C4-2B (cell line): ENCODE measurements around the gene ARMC12.
A peak's percentile ranks its signal among the peaks of the same experiment; 100 is the strongest.

Source experiments
- H3K27ac ChIP-seq: fragments of 450-650 bp; 2 replicates; pipeline ENCODE4 v1.5.1; 2017
- CTCF ChIP-seq: fragments of 450-650 bp; conservative IDR thresholded peaks from 2 replicates; pipeline ENCODE4 v1.5.1; 2017; ENCODE audit warnings: mild to moderate bottlenecking
- ZFX ChIP-seq: fragments of 450-650 bp; IDR thresholded peaks from 2 replicates; pipeline ENCODE4 v1.6.1; 2017

Gene ARMC12

GRCh38 chr6:35751594-35751993 lies 14.8 kb downstream of the ARMC12 start:
- TF ChIP-seq CTCF (no peak), ZFX (no peak)
- no peak overlapping the region for H3K27ac ChIP-seq

DNA sequence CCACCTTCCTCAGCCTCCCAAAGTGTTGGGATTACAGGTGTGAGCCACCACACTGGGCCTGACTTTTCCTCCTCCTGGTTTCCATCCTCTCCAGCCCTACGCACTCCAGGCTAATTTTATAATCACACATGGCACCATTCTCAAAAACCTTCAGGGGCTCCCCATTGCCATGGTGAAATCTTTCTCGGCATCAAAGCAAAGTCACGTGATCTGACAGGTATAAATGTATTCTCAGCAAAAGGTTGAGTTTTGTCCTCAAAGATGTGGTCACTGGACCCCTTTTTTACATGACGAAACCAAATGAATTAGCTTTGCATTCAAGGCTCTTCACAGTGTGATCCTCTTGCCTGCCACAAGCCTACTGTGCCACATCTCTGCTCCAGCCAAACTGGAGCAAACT lies 15.5 kb downstream of the ARMC12 start:
- TF ChIP-seq ZFX (no peak), CTCF (no peak)
- no peak overlapping the region for H3K27ac ChIP-seq

GRCh38 chr6:35754452-35755277 lies 17.8 kb downstream of the ARMC12 start:
- no peak for TF ChIP-seq ZFX
- TF ChIP-seq CTCF = peak; percentile 27
- peak overlapping the region; percentile 62 for H3K27ac ChIP-seq

DNA sequence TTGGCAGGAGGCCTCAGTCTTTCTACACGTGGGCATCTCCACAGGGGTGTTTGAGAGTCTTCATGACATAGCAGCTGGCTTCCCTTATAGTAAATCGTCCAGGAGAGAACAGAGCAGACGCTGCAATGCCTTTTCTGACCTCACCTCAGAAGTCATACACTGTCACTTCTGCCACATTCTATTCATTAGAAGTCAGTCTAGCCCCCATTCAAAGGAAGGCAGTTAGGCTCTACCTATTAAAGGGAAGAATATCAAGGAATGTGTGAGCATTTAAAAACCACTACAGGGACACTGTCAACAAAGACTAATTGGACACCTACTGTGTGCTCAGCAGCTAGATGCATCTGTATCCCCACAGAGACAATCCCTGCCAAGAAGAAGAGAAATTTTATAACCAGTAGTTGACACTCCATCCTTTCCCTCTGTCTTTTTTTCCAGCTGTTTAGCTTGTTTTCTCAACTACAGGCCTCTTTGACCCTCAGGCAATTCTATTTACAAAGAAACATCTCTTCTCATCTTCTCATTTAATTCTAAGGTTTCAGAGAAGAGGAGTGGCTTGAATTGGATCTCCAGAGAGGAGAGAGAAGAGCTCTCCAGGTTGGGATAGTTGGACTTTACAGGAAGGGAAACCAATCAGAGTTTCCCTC lies 18.6 kb downstream of the ARMC12 start:
- TF ChIP-seq CTCF (no peak), ZFX (no peak)
- H3K27ac ChIP-seq = peak overlapping the region; percentile 62

DNA sequence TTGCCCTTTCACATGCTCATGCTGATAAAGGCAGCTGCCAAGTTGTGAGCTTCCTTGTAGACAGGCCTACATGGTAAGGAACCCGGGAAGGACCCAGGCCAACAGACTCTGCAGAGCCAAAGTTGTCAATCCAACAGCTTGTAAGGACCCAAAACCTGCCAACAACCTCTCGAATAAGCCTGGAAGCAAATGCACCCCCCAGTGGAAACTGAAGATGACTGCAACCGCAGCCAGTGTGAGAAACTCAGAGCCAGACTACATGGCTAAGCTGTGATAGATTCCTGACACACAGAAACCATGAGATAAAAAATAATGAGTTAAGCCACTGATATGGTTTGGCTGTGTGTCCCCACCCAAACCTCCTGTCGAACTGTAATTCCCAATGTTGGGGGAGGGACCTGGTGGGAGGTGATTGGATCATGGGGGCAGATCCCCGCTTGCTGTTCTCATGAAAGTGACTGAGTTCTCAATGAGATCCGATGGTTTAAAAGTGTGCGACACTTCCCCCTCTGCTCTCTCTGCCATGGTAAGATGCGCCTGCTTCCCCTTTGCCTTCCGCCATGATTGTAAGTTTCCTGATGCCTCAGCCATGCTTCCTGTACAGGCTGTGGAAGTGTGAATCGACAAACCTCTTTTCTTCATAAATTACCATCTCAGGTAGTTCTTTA lies 20.8 kb downstream of the ARMC12 start:
- TF ChIP-seq CTCF (peak; percentile 27), ZFX (no peak)
- no peak overlapping the region for H3K27ac ChIP-seq

- no peak for TF ChIP-seq ZFX
- TF ChIP-seq CTCF = no peak
- H3K27ac ChIP-seq = no peak overlapping the region
Measured at GRCh38 chr6:35759426-35759825, 22.6 kb downstream of the ARMC12 start.

DNA sequence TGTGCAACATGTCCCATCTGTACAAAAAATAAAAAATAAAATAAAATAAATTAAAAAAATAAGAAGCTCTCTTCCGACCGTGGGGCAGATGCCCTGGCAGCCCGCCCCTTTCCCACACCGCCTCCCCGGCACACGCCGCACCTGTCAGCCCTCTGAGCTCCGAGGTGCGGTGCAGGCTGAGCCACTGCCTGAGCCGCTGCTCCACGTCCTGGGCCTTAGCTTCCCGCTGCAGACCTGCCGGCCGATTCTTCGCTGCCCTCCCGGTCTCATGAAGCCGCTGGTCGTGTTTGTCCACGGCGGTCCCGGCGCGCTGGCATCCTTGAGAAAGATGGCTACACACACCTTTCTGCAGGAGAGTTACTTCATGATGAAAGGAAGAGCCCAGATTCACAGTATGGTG lies 28.9 kb downstream of the ARMC12 start:
- no peak overlapping the region for H3K27ac ChIP-seq
- TF ChIP-seq CTCF (no peak), ZFX (no peak)
